ENCODE measurements around the gene RPIA.

RPIA gene

GRCh38 chr2:88658326-88658725, 33.1 kb upstream of the RPIA start:
- no peak for DNase-seq (ENCODE audit: low read depth)
- no peak overlapping the region for H3K4me3 ChIP-seq (ENCODE audit: low read depth, low read length)
- no peak for TF ChIP-seq CTCF (IDR thresholded peaks at IDR 0.05; ENCODE audit: control insufficient read depth, extremely low read depth, insufficient read depth)

GRCh38 chr2:88658881-88659537, 32.5 kb upstream of the RPIA start:
- no peak for TF ChIP-seq CTCF (IDR thresholded peaks at IDR 0.05; ENCODE audit: control insufficient read depth, extremely low read depth, insufficient read depth)
- H3K4me3 ChIP-seq (ENCODE audit: low read depth, low read length) = no peak overlapping the region
- no peak for DNase-seq (ENCODE audit: low read depth)

- H3K4me3 ChIP-seq (ENCODE audit: low read depth, low read length) = no peak overlapping the region
- TF ChIP-seq CTCF (IDR thresholded peaks at IDR 0.05; ENCODE audit: control insufficient read depth, extremely low read depth, insufficient read depth) = no peak
- DNase-seq (ENCODE audit: low read depth) = no peak
These were observed 31.9 kb upstream of the RPIA start for GRCh38 chr2:88659538-88659915.

- no peak for TF ChIP-seq CTCF (IDR thresholded peaks at IDR 0.05; ENCODE audit: control insufficient read depth, extremely low read depth, insufficient read depth)
- no peak overlapping the region for H3K4me3 ChIP-seq (ENCODE audit: low read depth, low read length)
- no peak for DNase-seq (ENCODE audit: low read depth)
These were observed 30.9 kb upstream of the RPIA start for GRCh38 chr2:88660622-88661021.

GRCh38 chr2:88666576-88666975, 24.9 kb upstream of the RPIA start:
- H3K4me3 ChIP-seq (ENCODE audit: low read depth, low read length) = no peak overlapping the region
- TF ChIP-seq CTCF (IDR thresholded peaks at IDR 0.05; ENCODE audit: control insufficient read depth, extremely low read depth, insufficient read depth) = no peak
- peak; percentile 41 for DNase-seq (ENCODE audit: low read depth)

- TF ChIP-seq CTCF (IDR thresholded peaks at IDR 0.05; ENCODE audit: control insufficient read depth, extremely low read depth, insufficient read depth) = no peak
- no peak overlapping the region for H3K4me3 ChIP-seq (ENCODE audit: low read depth, low read length)
- no peak for DNase-seq (ENCODE audit: low read depth)
These were observed 24.3 kb upstream of the RPIA start for GRCh38 chr2:88667219-88667618.

DNA sequence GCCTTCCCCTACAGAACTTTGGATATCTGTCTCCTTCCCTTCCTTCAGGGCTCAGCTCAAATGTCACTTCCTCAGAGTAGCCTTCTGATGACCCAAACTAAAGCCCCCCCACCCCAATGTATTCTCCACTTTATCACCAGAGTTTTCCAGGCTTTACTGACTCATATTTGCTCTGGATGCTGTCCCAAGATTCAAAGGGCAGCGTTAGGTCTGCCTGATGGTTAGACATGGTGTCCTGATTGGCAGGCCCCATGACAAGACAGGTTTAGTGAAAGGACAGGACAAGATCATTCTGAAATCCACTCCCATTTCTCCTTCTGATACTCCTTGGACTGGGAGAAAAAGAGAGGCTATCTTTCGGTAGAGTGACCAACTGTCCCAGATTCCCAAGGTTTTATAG, 22.6 kb upstream of the RPIA start:
- no peak overlapping the region for H3K4me3 ChIP-seq (ENCODE audit: low read depth, low read length)
- DNase-seq (ENCODE audit: low read depth) = no peak
- no peak for TF ChIP-seq CTCF (IDR thresholded peaks at IDR 0.05; ENCODE audit: control insufficient read depth, extremely low read depth, insufficient read depth)

Data from LNCaP clone FGC (cell line).